Measurements from ENCODE around the gene GPR158. TPM values are rescaled to one million over a fixed set of nuclear protein-coding genes. Genes with fewer than 3 reads are reported as not detected.

GPR158 gene
- total RNA-seq, 1 donor: 0.18 TPM

DNA sequence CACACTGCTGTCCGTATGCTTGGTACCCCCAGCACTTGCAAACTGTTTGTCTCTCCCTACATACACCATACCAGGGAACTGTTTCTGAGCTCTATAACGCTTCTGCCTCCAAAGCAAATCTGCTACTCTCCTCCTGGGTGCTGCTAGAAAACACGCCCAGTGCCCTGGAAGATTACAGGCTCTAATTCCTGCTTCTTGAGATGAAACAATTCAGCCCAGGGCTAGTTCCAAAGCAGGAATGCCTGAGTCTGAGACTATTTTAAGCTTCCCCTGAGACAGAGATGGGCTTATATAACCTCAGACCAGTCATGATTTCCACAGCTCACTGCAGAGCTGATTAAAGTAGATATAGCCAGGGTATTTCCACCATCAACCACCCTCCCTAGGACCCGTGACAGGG lies 327.1 kb downstream of the GPR158 start:
- H3K4me3 ChIP-seq (ENCODE audit: low read depth, low read length): no peak overlapping the region
- TF ChIP-seq, protein P1, sequence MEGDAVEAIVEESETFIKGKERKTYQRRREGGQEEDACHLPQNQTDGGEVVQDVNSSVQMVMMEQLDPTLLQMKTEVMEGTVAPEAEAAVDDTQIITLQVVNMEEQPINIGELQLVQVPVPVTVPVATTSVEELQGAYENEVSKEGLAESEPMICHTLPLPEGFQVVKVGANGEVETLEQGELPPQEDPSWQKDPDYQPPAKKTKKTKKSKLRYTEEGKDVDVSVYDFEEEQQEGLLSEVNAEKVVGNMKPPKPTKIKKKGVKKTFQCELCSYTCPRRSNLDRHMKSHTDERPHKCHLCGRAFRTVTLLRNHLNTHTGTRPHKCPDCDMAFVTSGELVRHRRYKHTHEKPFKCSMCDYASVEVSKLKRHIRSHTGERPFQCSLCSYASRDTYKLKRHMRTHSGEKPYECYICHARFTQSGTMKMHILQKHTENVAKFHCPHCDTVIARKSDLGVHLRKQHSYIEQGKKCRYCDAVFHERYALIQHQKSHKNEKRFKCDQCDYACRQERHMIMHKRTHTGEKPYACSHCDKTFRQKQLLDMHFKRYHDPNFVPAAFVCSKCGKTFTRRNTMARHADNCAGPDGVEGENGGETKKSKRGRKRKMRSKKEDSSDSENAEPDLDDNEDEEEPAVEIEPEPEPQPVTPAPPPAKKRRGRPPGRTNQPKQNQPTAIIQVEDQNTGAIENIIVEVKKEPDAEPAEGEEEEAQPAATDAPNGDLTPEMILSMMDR (IDR thresholded peaks at IDR 0.05; ENCODE audit: insufficient read depth, low read length): no peak
- peak; percentile 49 for DNase-seq (ENCODE audit: low read depth)

DNA sequence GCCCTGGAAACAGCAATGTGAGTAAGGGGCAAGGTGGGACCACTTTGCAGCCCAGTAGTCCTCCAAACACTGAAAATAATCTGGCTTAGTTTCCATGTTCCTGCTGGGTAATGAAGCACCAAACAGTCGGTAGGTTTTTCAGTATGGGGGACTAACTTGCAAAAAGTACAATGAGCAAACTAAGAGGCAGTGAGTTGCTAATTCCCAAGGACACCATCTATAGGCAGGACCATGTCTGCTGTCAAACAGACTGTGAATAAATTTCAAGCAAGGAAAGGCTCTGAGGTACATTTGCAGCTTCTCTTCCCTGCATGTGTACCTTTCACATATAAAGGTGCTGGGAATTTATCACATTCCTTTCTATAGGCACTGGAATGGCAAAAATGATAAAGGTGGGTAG lies 327.7 kb downstream of the GPR158 start:
- H3K4me3 ChIP-seq (ENCODE audit: low read depth, low read length): no peak overlapping the region
- TF ChIP-seq, protein P1 (IDR thresholded peaks at IDR 0.05; ENCODE audit: insufficient read depth, low read length): no peak
- no peak for DNase-seq (ENCODE audit: low read depth)

DNA sequence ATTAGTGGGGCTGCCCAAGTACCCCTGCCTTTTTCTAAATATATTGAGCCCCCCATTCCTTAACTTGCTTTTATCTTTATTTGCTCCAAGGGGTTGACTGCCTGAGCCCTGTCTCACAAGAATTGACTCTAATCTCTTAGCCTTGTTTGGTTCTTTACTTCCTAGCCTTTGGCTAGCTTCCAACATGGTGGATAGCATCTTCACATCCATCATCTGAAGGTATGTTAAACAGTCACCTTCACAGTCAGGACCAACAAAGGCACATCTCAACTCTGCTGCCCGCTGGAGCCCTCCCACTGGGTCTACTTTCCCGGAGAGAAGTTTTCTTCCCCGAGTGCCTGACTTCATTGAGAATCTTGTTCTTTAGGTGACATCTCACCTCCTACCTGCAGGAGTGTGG lies 329.5 kb downstream of the GPR158 start:
- DNase-seq (ENCODE audit: low read depth): no peak
- H3K4me3 ChIP-seq (ENCODE audit: low read depth, low read length): no peak overlapping the region
- TF ChIP-seq, protein P1 (IDR thresholded peaks at IDR 0.05; ENCODE audit: insufficient read depth, low read length): no peak

DNA sequence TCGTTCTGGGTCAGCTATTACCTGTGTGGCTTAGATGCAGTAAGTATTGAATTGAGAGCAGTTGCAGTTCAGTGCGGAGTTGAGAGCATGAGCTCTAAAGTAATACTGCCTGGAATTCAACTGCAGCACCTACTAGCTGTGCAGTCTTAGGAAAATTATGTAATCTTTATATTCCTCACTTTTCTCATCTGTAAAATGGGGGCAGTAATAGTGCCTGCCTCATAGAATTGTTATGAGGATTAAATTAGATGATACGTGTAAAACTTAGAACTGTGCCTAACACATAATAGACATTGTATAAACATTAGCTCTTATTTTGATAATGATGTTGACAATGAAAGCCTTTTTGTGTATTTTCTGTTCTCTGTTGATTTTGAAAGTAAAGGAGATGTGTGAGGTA lies 330.0 kb downstream of the GPR158 start:
- no peak for DNase-seq (ENCODE audit: low read depth)
- H3K4me3 ChIP-seq (ENCODE audit: low read depth, low read length): no peak overlapping the region
- TF ChIP-seq, protein P1 (IDR thresholded peaks at IDR 0.05; ENCODE audit: insufficient read depth, low read length): no peak

DNA sequence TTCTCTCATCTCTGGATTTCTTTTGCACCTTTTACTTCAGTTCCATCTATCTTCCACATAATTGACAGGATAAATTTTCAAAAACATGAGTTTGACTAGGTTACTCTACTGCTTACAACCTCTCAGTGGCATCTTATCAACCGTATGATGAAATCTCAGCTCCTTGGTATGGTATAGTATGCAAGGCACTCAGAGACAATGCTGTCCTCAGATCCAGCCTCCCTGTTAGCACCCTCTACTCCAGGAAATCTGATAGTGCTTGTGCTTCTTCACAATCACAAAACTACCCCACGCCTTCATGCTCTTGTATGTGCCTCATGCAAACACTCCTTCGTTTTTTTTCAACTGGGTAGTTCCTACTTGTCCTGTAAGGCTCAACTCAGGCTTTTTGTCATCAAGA lies 330.7 kb downstream of the GPR158 start:
- TF ChIP-seq, protein P1 (IDR thresholded peaks at IDR 0.05; ENCODE audit: insufficient read depth, low read length): no peak
- DNase-seq (ENCODE audit: low read depth): no peak
- H3K4me3 ChIP-seq (ENCODE audit: low read depth, low read length): no peak overlapping the region

DNA sequence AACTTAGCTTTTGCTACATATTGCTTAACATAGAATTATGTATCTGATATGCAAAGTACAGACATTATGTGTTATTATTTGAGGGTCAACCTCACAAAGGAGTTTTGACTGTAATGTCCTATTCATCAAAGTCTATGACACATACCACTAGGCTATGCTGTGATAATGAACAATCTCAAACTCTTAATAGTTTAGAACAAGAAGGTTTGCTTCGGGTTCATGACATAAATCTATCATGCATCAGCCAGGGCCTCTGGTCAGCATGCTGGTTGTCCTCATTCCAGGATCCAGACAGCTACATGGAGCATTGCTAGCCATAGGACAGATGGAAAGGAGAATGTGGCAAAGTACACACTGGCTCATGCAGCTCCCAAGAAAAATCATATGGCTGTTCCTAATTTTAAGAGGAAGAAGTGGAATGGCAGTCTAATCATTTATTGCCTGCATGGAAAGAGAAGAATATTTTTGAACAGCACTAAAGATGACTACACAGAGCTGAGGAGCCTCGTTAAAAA lies 332.1 kb downstream of the GPR158 start:
- H3K4me3 ChIP-seq (ENCODE audit: low read depth, low read length): no peak overlapping the region
- DNase-seq (ENCODE audit: low read depth): no peak
- TF ChIP-seq, protein P1 (IDR thresholded peaks at IDR 0.05; ENCODE audit: insufficient read depth, low read length): no peak
